ENCODE data around the gene BABAM2.

The BABAM2 gene

DNA sequence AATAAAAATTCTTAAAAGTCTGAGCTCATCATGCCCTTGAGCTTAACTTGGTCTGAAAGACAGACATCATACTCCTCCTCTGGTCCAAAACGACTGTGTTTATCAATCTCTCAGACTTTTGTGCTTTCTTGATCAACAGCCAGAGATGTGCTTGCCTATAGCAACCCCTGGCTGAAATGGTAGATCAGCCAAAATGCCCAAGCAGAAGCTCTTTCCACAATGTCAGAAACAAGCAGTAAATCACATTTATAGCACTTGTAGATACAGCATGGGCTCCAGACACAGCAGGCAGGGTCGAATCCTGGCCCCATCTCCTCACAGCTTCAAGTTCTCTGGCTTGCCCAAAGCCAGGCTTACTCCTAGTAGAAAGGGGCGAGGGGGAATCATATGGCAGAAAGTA lies 391.7 kb downstream of the BABAM2 start:
- TF ChIP-seq CTCF (IDR thresholded peaks at IDR 0.05; ENCODE audit: low read depth, low read length, missing control alignments) = no peak
- no peak overlapping the region for H3K4me3 ChIP-seq (ENCODE audit: low read depth, low read length)
- in situ Hi-C loops (cut with HindIII; ENCODE audit: low sequenced_read_pairs) = no loop called here
- DNase-seq (ENCODE audit: low read depth) = no peak

DNA sequence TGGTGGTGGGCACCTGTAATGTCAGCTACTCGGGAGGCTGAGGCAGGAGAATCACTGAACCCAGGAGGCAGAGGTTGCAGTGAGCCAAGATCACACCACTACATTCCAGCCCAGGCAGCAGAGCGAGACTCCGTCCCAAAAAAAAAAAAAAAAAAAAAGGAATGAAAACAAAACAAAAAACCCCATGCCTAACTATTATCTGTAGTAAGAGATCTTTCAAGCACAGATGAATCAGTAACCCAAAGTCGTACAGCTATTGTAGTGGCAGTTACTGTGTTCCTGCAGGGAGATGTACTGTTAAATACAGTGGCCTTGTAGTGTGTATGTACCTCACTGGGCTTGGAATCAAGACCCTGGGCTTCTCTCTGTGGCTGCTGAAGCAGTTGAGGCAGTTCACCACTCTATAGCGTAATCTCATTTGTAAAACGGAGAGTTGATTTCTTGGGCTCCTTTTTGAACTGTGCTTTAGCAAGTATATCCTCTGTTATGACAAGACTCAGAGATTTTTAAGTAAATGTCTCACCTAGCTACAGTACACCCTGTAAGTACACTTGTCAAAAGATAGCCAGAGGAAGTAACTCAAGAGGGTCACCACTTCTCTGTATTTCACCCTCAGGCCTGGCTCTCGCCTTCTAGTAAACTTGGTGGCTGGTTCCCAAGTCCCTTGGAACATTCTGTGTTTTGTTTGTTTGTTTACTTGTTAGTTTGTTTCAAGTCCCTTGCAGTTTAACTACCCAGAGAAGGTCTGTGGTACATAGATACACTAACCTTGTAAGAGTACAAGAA lies 392.5 kb downstream of the BABAM2 start:
- TF ChIP-seq CTCF (IDR thresholded peaks at IDR 0.05; ENCODE audit: low read depth, low read length, missing control alignments) = no peak

GRCh38 chr2:28283861-28284260 lies 393.3 kb downstream of the BABAM2 start:
- TF ChIP-seq CTCF (IDR thresholded peaks at IDR 0.05; ENCODE audit: low read depth, low read length, missing control alignments) = no peak
- DNase-seq (ENCODE audit: low read depth) = no peak
- no peak overlapping the region for H3K4me3 ChIP-seq (ENCODE audit: low read depth, low read length)
- in situ Hi-C loops (cut with HindIII; ENCODE audit: low sequenced_read_pairs) = no loop called here

More for the DNA sequence above, 392.5 kb downstream of the BABAM2 start:
- in situ Hi-C loops (cut with HindIII; ENCODE audit: low sequenced_read_pairs) = no loop called here
- H3K4me3 ChIP-seq (ENCODE audit: low read depth, low read length) = no peak overlapping the region
- DNase-seq (ENCODE audit: low read depth) = no peak

GRCh38 chr2:28286678-28287077 lies 396.1 kb downstream of the BABAM2 start:
- DNase-seq (ENCODE audit: low read depth) = no peak
- in situ Hi-C loops (cut with HindIII; ENCODE audit: low sequenced_read_pairs) = no loop called here
- TF ChIP-seq CTCF (IDR thresholded peaks at IDR 0.05; ENCODE audit: low read depth, low read length, missing control alignments) = no peak
- H3K4me3 ChIP-seq (ENCODE audit: low read depth, low read length) = no peak overlapping the region

- no peak overlapping the region for H3K4me3 ChIP-seq (ENCODE audit: low read depth, low read length)
- in situ Hi-C loops (cut with HindIII; ENCODE audit: low sequenced_read_pairs) = no loop called here
- no peak for TF ChIP-seq CTCF (IDR thresholded peaks at IDR 0.05; ENCODE audit: low read depth, low read length, missing control alignments)
- DNase-seq (ENCODE audit: low read depth) = no peak
Measured at GRCh38 chr2:28287256-28287915, 396.9 kb downstream of the BABAM2 start.

DNA sequence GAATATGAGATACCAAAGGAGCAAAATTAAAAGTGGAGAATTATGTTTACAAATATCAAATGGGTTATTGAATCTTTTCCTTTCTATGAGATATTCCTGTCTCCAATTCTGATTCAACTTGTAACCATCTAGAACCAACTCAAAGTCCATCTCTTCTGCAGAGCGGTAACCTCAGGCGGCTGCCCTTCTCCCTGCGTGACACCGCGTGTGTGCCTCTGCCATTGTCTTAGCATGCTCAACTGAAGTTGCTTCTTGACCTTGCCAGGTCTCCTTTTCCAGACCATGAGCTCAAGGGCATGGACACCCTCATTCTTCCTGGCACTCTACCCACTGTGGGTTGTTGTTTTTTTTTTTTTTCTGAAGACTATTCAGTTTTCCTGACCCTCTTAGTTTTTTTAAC lies 398.1 kb downstream of the BABAM2 start:
- in situ Hi-C loops (cut with HindIII; ENCODE audit: low sequenced_read_pairs) = no loop called here
- no peak for DNase-seq (ENCODE audit: low read depth)
- no peak overlapping the region for H3K4me3 ChIP-seq (ENCODE audit: low read depth, low read length)
- no peak for TF ChIP-seq CTCF (IDR thresholded peaks at IDR 0.05; ENCODE audit: low read depth, low read length, missing control alignments)

Measured in astrocyte of the cerebellum (primary cell).